Stimulated activated CD4-positive, alpha-beta T cell treated with anti-CD3 and anti-CD28 coated beads, Interleukin-4, amount 100 ng/mL, for 24 hours (primary cell): ENCODE data around the gene MTA3.

Source experiments
- DNase-seq: peaks from one replicate; pipeline ENCODE4 v3.0.0-alpha.2; 2020

The MTA3 gene

DNA sequence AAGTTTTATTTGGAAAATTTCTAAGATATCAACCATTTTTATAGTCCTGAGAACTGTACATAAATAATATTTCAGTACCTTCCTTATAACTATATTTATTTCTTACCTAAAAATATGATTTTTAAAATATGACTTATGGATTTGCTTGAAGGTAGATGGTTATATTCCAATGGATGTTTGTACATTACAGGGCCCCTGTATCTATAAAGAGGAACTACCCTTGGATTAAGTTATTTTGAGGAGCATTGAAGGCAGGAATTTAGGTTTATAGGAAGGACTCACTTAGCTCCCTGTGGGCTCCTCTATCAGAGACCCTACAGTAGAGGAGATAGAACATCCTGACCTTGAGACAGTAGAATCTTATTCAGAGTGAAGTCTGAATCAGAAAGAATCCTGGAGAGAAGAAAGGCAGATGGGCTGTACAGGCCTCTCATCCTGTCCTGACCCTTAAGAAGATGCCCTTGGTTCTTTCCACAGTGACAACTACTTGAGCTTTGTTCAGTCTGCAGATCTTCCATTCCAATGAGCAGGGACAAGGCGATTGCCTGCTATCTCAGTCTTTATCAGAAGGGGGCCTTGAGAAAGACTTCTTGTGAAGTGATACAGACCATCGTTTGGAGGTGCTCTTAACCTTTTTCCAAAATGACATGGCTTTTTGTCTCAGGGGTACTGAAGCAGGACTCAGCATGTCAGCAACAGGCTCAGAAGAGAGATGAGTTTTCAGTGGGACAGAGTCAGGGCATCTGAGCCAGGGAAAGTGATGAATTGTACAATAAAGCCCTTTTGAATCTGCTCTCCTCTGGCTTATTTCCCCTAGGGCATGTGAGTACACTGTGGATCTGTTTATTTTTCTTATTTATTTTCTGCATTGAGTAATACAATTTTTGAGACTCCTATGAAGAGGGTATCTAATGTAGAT, 174.6 kb downstream of the MTA3 start:
- DNase-seq, result no peak

DNA sequence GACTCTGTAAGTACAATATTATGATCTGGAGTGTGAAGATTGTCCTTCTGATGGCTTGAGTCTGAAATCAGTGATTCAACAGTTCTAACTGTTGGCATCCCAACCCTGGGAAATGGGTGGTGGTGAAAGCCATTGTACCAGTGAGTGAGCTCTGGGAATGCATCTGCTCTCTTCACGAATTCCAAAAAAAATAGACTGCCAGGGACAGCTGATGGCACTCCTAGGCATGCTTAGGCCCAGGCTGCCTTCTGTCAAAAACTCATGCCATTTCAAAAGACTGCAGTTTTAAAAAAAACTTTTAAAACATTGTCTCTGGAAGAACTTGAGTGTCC, 175.2 kb downstream of the MTA3 start:
- no peak for DNase-seq

DNA sequence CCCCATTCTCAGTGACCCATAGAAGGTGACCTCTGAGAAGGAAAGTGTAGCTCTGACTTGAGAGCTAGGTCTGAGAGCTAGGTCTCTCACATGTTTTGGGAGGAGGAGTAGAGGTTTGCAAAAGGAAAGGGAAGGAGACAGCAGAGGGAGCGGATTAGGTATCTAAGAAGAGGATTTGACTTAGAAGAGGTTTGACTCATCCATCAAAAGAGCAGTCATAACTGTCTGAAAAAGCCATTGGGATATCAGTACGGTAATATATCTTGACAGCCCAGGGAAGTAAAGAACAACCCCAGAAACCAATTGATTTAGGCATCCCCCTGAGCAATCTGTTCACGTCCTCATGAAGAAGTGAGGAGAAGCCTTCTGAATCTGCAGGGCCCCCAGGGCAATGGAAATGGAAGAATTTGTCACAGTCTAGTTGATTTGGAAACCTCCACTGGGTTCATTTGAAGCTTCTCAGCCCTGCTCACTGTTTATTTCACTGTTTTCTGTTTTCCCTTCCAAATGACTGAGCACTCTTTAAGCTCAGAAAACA, 176.2 kb downstream of the MTA3 start:
- no peak for DNase-seq

DNA sequence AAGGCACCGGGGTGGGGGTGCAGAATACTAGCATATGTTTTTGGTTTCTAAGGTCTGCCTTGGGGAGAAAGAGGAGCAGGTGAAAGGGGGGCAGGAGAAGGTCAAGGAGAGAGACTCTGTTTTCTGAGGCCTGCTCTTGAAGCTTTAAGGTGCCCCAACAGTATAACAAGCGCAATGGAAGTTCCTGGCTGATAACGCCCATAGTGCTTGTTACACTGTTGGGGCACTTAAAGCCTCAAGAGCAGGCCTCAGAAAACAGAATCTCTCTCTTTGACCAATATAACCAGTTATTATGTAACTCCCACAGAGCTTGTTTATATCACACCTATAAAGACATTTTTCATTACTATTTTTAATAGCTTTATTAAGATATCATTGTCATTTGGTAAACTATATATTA, 179.0 kb downstream of the MTA3 start:
- DNase-seq, result no peak

DNA sequence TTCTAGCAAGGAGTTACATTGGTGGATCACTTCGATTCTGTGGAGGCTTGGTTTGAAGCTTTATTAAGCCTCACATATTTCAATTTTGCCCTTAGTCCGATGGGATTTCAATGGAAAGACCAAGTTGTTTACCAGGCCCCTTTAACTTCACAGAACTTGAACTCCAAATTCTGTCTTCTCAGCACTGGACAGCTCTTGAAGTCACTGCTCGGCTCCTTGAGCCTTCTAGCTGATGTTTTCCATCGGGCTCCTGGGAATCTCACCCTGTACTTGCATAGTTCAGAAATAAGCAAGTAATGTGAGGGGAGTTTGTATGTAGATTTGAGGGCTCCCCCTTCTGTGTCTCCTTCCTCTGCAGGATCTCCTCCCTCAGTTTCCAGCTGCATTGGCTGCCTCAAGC, 180.4 kb downstream of the MTA3 start:
- no peak for DNase-seq

DNA sequence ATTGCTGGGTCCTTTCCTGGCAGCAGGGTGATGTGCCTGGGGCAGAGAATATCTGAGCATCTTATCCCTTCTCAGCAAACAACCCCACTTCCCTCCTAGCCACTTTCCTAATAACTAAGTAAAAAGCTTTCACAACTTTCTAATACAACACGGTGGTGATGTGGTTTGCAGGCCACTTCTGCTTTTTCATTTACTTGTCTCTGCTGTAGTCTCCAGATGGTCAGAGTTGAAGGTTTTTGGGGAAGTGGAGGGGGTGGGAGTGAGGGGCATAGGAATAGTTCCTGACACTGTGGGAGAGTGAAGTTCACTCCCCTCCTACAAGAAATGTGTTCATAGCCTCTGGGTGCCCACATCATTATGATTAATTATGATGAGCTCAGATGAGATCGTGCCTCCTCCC, 183.9 kb downstream of the MTA3 start:
- DNase-seq, result no peak

DNA sequence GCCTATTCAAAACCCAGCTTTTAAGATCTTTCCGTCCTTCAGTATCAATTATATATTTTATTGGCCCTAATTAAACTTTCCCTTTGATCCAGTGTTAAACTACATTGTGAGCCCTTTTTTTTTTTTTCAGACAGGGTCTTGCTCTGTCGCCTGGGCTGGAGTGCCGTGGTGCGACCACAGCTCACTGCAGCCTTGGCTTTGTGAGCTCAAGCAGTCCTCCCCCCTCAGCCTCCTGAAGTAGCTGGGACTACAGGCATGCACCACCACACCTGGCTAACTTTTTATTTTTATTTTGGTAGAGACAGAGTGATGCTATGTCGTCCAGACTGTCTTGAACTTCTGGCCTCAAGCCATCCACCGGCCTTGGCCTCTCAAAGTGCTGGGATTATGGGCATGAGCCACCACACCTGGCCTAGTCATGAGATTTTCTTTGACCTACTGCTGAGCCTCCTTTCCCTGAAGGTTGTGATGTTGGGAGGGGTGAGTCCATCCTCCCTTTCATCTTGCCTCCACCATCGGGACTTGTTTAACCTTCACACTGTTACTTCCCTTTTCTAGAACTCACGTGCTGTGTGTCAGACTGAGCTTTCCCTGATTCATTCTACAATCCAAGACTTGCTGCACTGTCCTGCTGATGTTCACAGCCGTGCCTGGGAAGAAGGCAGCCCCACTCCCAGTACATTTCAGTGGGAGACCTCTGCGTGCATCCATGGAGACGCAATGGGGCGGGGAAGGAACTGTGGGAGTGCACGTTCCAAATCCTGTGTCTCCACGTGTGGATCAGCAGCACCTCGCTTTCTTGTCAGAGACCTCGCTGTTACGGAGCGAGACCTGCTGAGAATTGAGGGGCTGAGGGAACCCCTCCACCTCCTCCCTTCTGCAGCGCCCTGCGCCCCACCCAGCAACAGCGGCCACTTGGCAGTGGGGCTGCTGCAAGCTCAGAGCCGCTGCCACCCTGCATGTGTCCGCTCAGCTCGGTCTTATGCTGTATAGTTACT, 184.7 kb downstream of the MTA3 start:
- no peak for DNase-seq

DNA sequence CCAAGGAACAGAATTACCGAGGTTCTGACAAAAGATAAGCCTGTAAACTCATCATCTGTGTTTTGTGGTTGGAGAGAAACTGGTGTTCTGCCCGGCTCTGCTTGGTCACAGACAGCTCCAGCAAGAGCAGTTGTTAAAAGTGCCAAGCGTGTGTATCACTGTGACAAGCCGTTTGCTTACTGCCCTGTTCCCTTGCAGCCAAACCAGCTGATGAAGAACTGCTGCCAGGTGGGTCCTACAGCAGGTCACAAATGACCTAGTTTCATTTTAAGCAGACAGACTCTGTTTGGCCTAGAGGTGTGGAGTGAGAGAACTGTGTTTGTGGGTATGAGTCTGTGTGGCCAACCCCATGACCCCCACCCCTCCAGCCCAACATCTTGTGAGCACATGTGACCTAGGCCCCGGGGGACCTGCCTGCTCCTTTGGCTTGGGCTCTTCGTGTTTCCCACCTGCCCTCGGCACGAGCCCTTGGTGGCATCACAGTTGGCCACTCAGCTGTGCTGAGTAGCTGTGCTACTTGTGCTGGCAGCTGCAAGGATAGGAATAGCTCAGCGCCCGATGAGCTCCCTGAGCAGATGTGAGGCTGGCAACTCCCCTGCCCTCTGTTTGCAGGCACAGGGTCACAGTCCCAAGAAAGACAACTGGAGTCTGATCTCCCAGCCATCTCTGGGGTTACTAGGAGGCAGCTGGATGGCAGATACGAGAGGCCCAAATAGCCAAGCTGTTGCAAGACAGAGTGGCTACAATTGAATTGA, 185.8 kb downstream of the MTA3 start:
- no peak for DNase-seq

DNA sequence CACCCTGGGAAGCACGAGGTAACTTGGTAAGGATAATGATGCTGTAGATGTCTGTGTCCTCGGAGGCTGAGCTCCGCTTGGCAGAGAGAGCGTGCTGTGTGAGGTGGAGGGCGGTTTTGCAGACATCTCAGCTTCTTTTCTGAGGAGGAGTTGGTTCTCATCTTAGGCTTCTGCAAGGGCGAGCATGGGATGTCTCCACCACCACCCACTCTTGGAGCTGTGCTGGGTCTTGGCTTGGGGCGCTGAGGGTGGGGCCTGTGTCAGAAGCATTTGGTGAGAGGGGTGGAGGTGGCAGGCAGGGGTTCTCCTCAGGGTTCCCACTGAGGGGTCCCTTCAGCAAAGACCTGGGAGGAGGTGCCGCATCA, 186.3 kb downstream of the MTA3 start:
- DNase-seq, result no peak

DNA sequence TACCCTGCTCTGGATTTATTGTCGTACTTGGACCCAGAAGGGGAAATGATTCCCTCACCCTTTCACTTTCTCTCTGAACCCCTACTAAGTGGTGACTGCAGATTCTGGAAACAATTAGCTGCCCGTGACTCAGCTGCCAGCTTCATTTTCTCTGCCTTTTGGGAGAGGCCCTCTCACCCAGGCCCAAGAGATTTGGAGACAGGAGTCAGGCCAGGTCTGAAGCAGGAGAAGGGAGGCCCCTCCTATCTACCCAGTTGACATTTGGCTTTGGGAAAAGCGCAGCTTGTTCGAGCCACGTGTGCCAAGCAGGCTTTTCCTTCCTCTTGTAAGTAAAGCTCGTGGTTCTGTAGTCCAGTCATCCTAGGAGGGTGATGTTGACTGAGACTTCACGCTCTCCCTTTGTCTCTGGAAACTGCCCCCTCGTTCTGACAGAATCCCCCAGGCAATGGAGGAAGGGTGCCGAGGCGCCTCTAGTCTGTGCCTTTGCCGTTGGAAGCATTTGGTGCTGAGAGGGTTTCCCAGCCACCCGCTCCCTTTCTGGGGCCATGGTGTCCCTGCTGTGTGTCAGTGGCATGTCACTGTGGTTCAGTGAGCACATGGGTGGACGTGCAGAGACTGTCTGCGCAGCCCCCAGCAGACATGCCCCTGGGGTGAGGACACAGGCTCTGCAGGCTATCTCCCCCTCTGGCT, 186.9 kb downstream of the MTA3 start:
- DNase-seq, result no peak

DNA sequence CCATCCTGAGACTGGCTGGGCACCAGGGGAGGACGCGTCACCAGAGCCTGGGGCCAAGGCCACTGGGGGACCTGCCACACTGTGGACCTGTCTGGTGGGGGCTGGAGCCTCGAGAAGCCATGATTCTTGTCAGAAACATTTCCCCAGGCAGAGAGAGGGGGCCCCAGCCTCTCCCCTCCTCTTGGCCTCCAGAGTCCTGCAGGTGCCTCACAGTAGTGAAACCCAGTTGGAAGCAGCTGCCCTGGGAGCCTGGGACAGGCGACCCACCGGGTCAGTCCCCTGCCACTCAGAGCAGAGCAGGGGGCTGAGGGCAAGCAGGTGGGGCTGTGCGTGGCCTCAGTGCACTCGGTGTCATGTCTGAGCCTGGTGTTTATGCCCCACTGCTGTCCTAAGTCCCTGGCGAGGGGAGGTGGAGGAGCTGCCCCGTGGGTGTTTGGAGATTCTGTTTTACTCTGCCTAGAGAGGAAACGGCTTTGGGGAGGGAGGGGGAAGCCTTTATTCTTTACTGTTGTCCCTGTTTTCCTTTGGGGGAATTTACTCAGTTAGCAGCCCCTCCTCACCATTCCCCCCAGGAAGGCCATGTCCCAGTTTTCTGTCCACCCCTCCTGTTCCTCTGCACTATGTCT, 187.8 kb downstream of the MTA3 start:
- DNase-seq, result no peak

DNA sequence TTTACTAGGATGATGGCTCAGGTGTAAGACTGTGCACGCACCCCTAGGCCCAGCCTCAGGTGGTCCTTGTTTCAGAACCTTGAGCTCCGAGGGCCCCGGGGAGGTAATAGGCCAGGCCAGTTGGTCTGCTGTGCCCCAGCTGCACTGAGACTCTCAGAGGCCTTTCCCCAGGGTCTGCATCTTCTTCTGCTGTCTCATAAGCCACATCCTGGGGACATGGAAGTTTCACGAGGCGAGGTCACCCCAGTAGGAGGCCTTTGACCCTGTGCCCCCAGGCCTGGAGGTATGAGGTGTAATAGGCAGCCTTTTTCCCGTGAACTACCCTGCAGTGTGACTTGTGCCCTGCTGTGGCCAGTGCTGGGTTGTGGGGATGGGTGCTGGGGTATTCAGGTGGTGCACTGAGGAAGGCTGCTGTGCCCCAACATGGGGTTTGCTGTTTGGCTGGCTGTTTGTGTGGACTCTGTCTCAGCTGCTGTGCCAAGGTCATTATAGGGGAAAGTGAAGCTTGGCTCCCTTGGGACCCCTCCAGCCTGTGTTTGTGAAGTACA, 188.6 kb downstream of the MTA3 start:
- no peak for DNase-seq

DNA sequence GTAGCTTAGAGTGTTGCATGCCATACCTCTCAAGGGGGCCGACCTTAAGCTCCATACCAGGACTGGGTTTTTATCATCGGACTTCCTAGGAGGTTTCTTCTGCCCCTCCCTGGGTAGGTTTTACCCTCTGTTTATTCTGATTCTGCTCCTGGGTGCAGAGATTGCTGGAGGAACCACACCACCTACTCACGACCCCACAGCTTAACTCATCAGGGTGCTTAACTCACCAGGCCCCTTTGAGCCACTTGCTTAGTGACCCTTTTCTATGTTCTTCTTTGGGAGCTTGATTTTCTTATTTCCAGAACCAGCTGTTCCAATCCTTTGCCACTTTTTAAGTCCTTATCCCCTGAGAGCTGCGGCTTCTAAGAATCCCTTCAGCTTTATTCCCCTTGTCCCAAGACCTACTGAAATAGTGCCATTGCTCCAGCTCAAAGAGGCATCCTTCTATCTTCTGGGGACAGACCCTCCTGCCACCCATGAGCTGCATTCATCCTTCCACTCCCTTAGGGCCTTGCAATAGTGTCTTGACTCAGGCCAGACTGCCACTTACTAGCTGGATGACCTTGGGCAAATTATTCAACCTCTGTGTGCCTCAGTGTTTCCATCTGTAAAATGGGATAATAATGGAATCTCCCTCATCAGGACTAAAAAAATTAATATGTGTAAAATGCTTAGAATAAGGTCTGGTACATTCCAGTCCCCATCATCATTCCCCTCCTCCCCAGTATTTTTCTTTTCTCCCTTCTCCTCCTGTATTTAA, 189.7 kb downstream of the MTA3 start:
- DNase-seq, result no peak

DNA sequence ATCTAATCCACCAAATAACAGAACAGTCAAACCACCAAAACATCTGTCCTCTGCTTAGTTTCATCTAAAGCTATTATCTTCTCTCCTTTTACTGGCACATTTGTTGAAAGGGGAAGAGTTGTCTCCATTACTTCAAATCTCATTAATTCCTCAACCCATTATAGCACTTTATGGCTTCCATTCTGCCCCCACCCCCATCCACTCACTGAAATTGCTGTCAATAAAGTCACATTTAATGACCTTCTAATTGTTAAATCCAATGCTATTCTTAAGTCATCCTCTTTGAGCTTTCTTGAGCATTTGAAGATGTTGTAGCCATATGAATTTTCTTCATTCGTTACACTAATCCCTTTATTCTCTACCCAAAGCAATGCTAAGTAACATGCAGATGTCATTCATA, 190.3 kb downstream of the MTA3 start:
- DNase-seq, result no peak

DNA sequence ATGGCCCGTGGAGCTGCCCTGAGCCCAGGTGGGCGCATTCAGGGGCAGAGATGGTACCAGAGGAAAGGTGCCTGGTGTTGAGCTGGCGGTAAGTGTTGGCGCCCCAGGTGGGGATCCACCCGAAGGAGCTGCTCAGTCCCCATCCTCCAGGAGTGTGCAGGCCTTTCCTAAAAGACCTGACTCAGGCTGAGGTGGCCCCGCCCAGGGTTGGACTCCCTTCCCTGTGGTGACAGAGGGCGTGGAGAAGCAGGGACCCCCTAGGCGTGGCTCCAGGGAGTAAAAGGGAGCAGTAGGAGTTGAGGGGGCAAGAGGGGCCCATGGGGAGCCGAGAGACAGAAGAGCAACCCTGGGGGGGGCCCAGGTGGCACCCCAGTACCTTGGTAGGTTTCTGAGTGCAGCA, 193.1 kb downstream of the MTA3 start:
- no peak for DNase-seq

DNA sequence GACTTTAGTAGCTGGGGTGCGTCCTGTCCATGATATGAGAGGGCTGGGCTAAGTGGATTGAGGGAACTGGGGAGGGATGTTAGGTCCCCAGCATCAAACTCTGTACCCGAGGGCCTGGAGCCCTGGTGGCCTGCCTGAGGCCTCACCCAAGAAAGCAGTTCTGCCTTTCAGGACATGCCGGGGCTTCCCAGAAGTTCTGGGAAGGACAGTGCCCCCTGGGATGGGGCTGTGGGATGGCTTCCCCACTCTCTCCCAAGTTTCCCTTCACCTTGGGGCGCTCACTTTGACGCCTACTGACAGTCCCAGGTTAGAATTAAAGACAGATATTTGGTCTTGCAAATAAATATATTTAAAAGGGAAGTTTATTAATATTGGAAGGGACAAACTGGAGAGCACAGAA, 193.7 kb downstream of the MTA3 start:
- no peak for DNase-seq

DNA sequence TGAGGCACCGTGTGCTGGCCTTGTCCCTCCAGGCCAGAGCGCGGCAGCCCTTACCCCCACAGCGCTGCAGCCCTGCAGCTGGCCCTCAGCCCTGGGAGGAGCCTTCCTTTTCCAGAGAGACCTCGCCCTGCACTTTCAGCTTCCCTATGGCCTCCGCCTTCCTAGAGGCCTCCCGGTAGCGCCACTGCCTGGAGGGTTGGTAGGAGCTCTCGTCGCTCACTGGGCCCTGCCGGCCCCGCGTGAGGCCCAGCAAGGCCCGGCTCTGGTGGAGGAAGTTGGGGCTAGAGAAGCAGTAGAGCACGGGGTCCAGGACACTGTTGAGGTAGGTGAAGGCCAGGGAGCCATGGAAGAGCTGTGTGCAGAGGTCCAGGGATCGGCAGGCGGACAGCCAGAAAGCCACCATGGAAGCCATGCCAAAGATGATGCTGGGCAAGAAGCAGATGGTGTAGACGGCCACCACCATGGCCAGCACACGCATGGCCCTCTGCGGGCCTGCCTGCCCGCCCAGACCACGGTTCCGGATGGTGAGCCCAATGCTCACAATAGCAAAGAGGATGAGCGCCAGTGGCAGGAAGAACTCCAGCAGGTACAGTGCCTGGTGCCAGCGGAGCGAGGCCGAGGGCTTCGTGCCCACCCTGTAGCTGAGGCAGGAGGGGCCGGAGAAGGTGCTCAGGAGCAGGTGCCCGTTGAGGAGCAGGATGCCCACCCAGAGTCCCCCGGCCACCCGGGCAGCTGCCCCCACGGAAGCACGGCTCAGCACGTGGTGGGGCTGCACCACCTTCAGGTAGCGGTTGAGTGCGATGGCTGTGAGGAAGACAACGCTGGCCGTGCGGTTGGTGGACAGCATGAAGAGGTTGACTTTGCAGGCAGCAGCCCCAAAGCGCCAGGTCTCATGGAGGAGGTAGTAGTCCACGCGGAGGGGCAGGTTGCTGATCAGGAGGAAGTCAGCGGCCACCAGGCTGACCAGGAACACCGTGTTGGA, 194.7 kb downstream of the MTA3 start:
- no peak for DNase-seq

DNA sequence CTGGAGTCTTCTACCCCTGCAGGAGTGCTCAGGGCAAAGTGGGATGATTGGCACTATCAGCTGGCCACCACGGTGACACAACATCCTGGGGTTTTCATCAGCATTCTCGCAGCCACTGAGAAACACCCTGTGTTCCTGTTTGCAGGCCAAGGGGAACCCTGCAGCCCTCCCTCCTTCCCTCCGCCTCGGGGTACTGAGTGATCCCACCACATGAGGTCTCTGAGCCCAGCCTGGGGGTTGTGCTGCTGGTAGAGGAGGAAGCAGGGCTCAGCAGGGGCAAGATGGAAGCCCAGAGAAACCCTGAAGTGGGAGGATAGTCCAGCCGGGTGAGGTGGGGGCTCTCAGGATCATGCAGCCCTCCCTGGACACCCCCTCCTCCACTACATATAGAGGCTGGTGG, 195.7 kb downstream of the MTA3 start, which contains the start of gene OXER1:
Gene OXER1, minus strand, starts transcription at position 40 of the 400 bp plus-strand sequence. CDS start 73 bp downstream, outside the sequence.
- DNase-seq, result no peak

DNA sequence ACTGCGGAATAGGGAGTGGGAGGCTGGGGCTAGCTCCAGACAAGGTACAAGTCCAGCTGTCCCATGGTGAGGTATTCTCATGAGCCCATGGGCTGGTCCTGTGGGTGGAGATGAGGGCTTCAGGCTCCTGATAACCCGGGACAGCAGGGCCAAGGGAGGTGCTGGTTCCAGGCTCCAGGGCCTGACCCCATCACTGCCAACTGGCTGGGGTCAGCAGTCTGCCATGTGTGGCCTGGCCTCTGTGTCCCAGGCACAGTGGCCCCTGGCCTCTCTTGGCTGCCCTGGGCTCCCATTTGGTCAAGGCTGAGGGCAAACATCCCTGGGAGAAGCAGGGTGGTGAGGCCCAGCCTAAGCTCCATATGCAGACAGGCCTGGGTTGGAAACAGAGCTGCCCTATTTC, 196.5 kb downstream of the MTA3 start:
- no peak for DNase-seq
